Measurements from ENCODE around the gene SLC35B2. TPM values are rescaled to one million over a fixed set of nuclear protein-coding genes. Genes with fewer than 3 reads are reported as not detected.

Gene SLC35B2
- total and polyA plus RNA-seq, 8 donors = 38.7 to 50.3 (median 43.7) TPM

DNA sequence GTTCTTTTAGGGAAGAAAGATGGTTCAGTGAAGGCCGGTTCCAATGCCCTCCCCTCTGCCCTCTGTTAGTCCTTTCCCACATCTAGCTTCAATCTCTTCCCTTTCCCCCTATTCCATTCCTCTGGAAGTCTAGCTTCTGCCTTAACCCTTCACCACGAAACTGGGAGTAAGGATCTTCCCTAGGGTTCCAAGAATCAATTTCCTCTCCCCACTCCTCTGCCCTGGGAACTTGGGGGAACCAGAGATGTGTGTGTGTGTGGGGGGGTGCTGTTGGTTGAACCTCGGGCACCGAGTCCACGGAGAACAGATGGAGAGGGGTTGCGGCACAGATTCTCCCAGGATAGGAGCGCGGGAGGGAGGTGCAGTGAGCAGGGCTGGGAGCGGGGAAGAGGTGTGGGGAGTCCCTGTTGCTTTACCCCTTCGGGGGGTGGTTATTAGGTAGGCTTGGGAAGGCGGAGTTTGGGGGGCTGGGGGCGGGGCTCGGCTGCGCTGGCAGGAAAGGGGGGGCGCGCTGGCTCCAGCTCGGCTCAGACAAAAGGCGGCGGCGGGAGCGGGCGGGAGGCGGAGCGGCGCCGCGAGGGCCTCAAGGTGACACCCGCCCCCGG is 12.7 kb upstream of the SLC35B2 start, which contains the start of gene TMEM151B:
TMEM151B (plus strand) TSS at position 530 of the 605 bp plus-strand sequence. CDS start 293 bp downstream, outside the sequence.
- H3K27ac ChIP-seq = no peak within 1 kb of the TSS
- H3K36me3 ChIP-seq = no peaks in the 10 kb centered on the region
- DNase-seq (no peak), ATAC-seq (no peak)
- H3K9me3 ChIP-seq = no peaks in the 10 kb centered on the region
- H3K27me3 ChIP-seq = peaks cover 30 to 69% of the 10 kb centered on the region in 2 donors
- TF ChIP-seq CTCF (IDR thresholded peaks at IDR 0.05) = no peak
- intact Hi-C loops (cut with DNase I) = loop anchor here in 1 of 2 donors (5.0 kb wide), 1 partner anchor 67 kb away; no protein-coding TSS in a partner anchor
- peaks cover 0 to 27% of the 10 kb centered on the region in 2 donors for H3K4me1 ChIP-seq
- no peak within 1 kb of the TSS for H3K4me3 ChIP-seq

- no peak for ATAC-seq
- H3K4me3 ChIP-seq = no peak overlapping the region
- no peak for DNase-seq
- no peak for TF ChIP-seq CTCF (IDR thresholded peaks at IDR 0.05)
- peaks cover 29 to 63% of the 10 kb centered on the region in 2 donors for H3K27me3 ChIP-seq
- H3K27ac ChIP-seq = no peak overlapping the region
- no peaks in the 10 kb centered on the region for H3K36me3 ChIP-seq
- no peaks in the 10 kb centered on the region for H3K9me3 ChIP-seq
- intact Hi-C loops (cut with DNase I) = loop anchor here in 1 of 2 donors (5.0 kb wide), 1 partner anchor 68 kb away; no protein-coding TSS in a partner anchor
- peaks cover 5 to 32% of the 10 kb centered on the region in 2 donors for H3K4me1 ChIP-seq
Measured at GRCh38 chr6:44269178-44269920, 12.0 kb upstream of the SLC35B2 start.

DNA sequence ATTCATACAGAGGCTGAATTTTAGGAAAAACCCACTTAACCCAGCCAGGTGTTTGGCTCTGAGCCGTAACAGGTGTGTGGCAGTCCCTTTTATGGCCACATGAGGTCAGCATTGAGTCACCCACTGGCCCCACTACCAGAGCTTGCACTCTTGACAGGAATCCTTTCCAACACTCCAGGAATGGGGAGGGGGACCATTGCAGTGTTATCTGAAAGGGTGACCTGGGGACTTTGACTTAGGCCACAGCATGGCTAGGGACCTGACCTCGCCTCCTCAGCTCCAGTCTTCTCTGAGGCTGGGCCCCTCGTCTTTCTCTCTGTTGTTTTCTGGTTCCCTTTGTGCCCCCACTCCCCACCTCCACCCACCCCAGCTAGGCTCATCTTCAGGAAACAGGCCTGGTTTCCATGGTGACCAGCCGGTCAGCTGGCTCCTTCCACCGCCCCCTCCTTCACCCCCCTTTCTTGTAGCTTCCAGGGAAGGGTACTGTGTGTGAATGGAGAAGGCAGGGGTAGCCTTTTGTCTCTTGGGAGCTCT is 10.8 kb upstream of the SLC35B2 start:
- Histone ChIP-seq H3K36me3 (no peaks in the 10 kb centered on the region), H3K27me3 (peaks cover 25 to 51% of the 10 kb centered on the region in 2 donors), H3K27ac (no peak overlapping the region), H3K4me3 (no peak overlapping the region), H3K9me3 (no peaks in the 10 kb centered on the region), H3K4me1 (peaks cover 16 to 44% of the 10 kb centered on the region in 2 donors)
- TF ChIP-seq CTCF (IDR thresholded peaks at IDR 0.05) = peak; percentile 84 to 88
- intact Hi-C loops (cut with DNase I) = loop anchor here in 1 of 2 donors (5.0 kb wide), 1 partner anchor 69 kb away; no protein-coding TSS in a partner anchor
- ATAC-seq (peak; percentile 38), DNase-seq (peak in 2 of 4 donors; percentile 29 to 71)

- DNase-seq (no peak), ATAC-seq (no peak)
- Histone ChIP-seq H3K4me3 (no peak overlapping the region), H3K9me3 (no peaks in the 10 kb centered on the region), H3K27me3 (peaks cover 21 to 42% of the 10 kb centered on the region in 2 donors), H3K36me3 (peaks cover 0 to 4% of the 10 kb centered on the region in 2 donors), H3K4me1 (peaks cover 26 to 53% of the 10 kb centered on the region in 2 donors), H3K27ac (no peak overlapping the region)
- intact Hi-C loops (cut with DNase I) = loop anchor here in 1 of 2 donors (5.0 kb wide), 1 partner anchor 70 kb away; no protein-coding TSS in a partner anchor
- no peak for TF ChIP-seq CTCF (IDR thresholded peaks at IDR 0.05)
Measured at GRCh38 chr6:44267252-44267651, 9.9 kb upstream of the SLC35B2 start.
